DND-41 (cell line): Measurements from ENCODE around the gene OR5AU1.
A peak's percentile ranks its signal among the peaks of the same experiment; 100 is the strongest.

Experiments
- ATAC-seq: fragments of 200-7000 bp; cut with Tn5 transposase; 3 replicates; pipeline ENCODE4 v1.9.1; 2021; ENCODE audit warnings: low read depth; ENCODE audit not compliant: insufficient read depth
- DNase-seq: peaks from one replicate; pipeline ENCODE4 v3.0.0-alpha.2; 2020
- H2AFZ ChIP-seq: 2 replicates; pipeline ENCODE4 v1.6.0; 2012; ENCODE audit warnings: low read depth, low read length
- H3K27ac ChIP-seq: 2 replicates; pipeline ENCODE4 v1.5.1; 2012; ENCODE audit warnings: low read length, inconsistent platforms
- H3K27me3 ChIP-seq: fragments of 200-600 bp; sonication (generic); 2 replicates; pipeline ENCODE4 v1.6.0; 2012; ENCODE audit warnings: low read length, mild to moderate bottlenecking, inconsistent platforms; ENCODE audit not compliant: insufficient read depth, poor library complexity
- H3K36me3 ChIP-seq: 2 replicates; pipeline ENCODE4 v1.5.1; 2012; ENCODE audit warnings: low read length, inconsistent platforms; ENCODE audit not compliant: insufficient read depth
- H3K4me1 ChIP-seq: 2 replicates; pipeline ENCODE4 v1.5.1; 2012; ENCODE audit warnings: mild to moderate bottlenecking, low read length; ENCODE audit not compliant: insufficient read depth
- H3K4me2 ChIP-seq: 2 replicates; pipeline ENCODE4 v1.6.0; 2012; ENCODE audit warnings: mild to moderate bottlenecking, moderate library complexity, low read length, inconsistent platforms; ENCODE audit not compliant: insufficient read depth
- H3K4me3 ChIP-seq, 2 experiments: fragments of 200-600 bp in 1 of 2; shearing (Covaris generic) in 1 of 2; 2 replicates each; pipeline ENCODE4 v1.5.1; 2012 to 2016; ENCODE audit warnings: inconsistent platforms in 2 of 2, low read length in 2 of 2, mild to moderate bottlenecking in 2 of 2, low read depth in 1 of 2, moderate library complexity in 1 of 2
- H3K79me2 ChIP-seq: 2 replicates; pipeline ENCODE4 v1.6.0; 2012; ENCODE audit warnings: low read length, inconsistent platforms; ENCODE audit not compliant: insufficient read depth
- H3K9ac ChIP-seq: 2 replicates; pipeline ENCODE4 v1.6.0; 2012; ENCODE audit warnings: low read depth, mild to moderate bottlenecking, inconsistent platforms, low read length, moderate library complexity
- H3K9me3 ChIP-seq: 2 replicates; pipeline ENCODE4 v1.5.1; 2012; ENCODE audit warnings: low read length, moderate library complexity, mild to moderate bottlenecking, inconsistent platforms; ENCODE audit not compliant: insufficient read depth, severe bottlenecking
- H4K20me1 ChIP-seq: 2 replicates; pipeline ENCODE4 v1.6.0; 2012; ENCODE audit warnings: low read length; ENCODE audit not compliant: insufficient read depth
- CTCF ChIP-seq: IDR thresholded peaks from 2 replicates; pipeline ENCODE4 v1.5.1; 2012; ENCODE audit warnings: borderline replicate concordance, low read length, moderate library complexity, mild to moderate bottlenecking; ENCODE audit not compliant: poor library complexity, severe bottlenecking; ENCODE audit errors: extremely low read depth
- EZH2 ChIP-seq: IDR thresholded peaks from 3 replicates; pipeline ENCODE4 v1.6.1; 2012; ENCODE audit warnings: borderline replicate concordance, low read depth, mild to moderate bottlenecking, moderate library complexity, low read length, inconsistent platforms; ENCODE audit not compliant: severe bottlenecking

OR5AU1 gene

GRCh38 chr14:21191809-21192446 lies 36.1 kb upstream of the OR5AU1 start:
- Histone ChIP-seq H3K4me1 (peaks cover 21% of the 10 kb centered on the region), H3K9ac (peak overlapping the region; percentile 39), H3K27me3 (no peaks in the 10 kb centered on the region), H4K20me1 (0 out of 2 replicates have a peak, but pooled peaks cover 3% of the 10 kb centered on the region), H3K27ac (peak overlapping the region; percentile 78), H3K36me3 (no peaks in the 10 kb centered on the region), H3K9me3 (no peaks in the 10 kb centered on the region), H3K79me2 (no peaks in the 10 kb centered on the region), H3K4me3 (peak overlapping the region in 1 of 2 experiments; percentile 51; a peak in 2 of 4 replicates), H3K4me2 (peak overlapping the region; percentile 77), H2AFZ (peak overlapping the region; percentile 79)
- DNase-seq (peak; percentile 94), ATAC-seq (peak; percentile 97)
- no peak for TF ChIP-seq CTCF
- TF ChIP-seq EZH2 = no peak

GRCh38 chr14:21191261-21191808 lies 35.5 kb upstream of the OR5AU1 start:
- Histone ChIP-seq H3K4me3 (peak overlapping the region in 1 of 2 experiments; percentile 51; a peak in 2 of 4 replicates), H3K79me2 (no peaks in the 10 kb centered on the region), H3K9ac (peak overlapping the region; percentile 39), H3K27me3 (no peaks in the 10 kb centered on the region), H3K36me3 (no peaks in the 10 kb centered on the region), H4K20me1 (0 out of 2 replicates have a peak, but pooled peaks cover 3% of the 10 kb centered on the region), H3K9me3 (no peaks in the 10 kb centered on the region), H3K27ac (peak overlapping the region; percentile 65), H3K4me1 (peaks cover 21% of the 10 kb centered on the region), H3K4me2 (peak overlapping the region; percentile 77), H2AFZ (peak overlapping the region; percentile 79)
- DNase-seq (no peak), ATAC-seq (no peak)
- TF ChIP-seq CTCF = no peak
- TF ChIP-seq EZH2 = no peak

GRCh38 chr14:21185491-21185890 lies 29.6 kb upstream of the OR5AU1 start:
- no peak for DNase-seq
- Histone ChIP-seq H3K4me1 (no peaks in the 10 kb centered on the region), H3K9ac (no peak overlapping the region), H3K9me3 (no peaks in the 10 kb centered on the region), H4K20me1 (no peaks in the 10 kb centered on the region), H3K27me3 (no peaks in the 10 kb centered on the region), H3K4me3 (no peak overlapping the region), H2AFZ (no peak overlapping the region), H3K27ac (no peak overlapping the region), H3K79me2 (no peaks in the 10 kb centered on the region), H3K36me3 (no peaks in the 10 kb centered on the region), H3K4me2 (no peak overlapping the region)
- no peak for ATAC-seq
- TF ChIP-seq CTCF (no peak), EZH2 (no peak)
